ENCODE data around the gene XIST.

The XIST gene

GRCh38 chrX:73825569-73825968, 26.9 kb downstream of the XIST start (continued):
- TF ChIP-seq INSM2 (tag by site-specific recombination; IDR thresholded peaks at IDR 0.05) (no peak), KLF10 (tag by site-specific recombination; IDR thresholded peaks at IDR 0.05) (peak; percentile 14; the same call in 1 of the 2 replicates), SCRT1 (tag by site-specific recombination; IDR thresholded peaks at IDR 0.05; ENCODE audit: borderline replicate concordance) (no peak), ZNF214 (tag by site-specific recombination; IDR thresholded peaks at IDR 0.05; ENCODE audit: borderline replicate concordance) (no peak), ZNF544 (tag by site-specific recombination; IDR thresholded peaks at IDR 0.05) (no peak), ZNF837 (tag by site-specific recombination; IDR thresholded peaks at IDR 0.05) (no peak), PRDM6 (tag by site-specific recombination; IDR thresholded peaks at IDR 0.05) (peak; percentile 98), HOXC10 (CRISPR knock-in tag; IDR thresholded peaks at IDR 0.05) (no peak), ZNF362 (tag by site-specific recombination; IDR thresholded peaks at IDR 0.05) (no peak), PRDM10 (tag by site-specific recombination; IDR thresholded peaks at IDR 0.05) (peak; percentile 44; the same call in 1 of the 2 replicates), ZNF155 (tag by site-specific recombination; IDR thresholded peaks at IDR 0.05) (no peak), ZNF18 (tag by site-specific recombination; IDR thresholded peaks at IDR 0.05) (no peak), ZNF398 (tag by site-specific recombination; IDR thresholded peaks at IDR 0.05) (no peak), ZNF426 (tag by site-specific recombination; IDR thresholded peaks at IDR 0.05) (no peak)

GRCh38 chrX:73823473-73824004, 29.0 kb downstream of the XIST start:
- peak overlapping the region; percentile 72 for H3K27ac ChIP-seq (ENCODE audit: extremely low read depth, low read depth, low read length)
- H3K36me3 ChIP-seq (ENCODE audit: control insufficient read depth in 2 of 2, insufficient read depth in 1 of 2, low read length in 2 of 2): peaks cover 80 to 91% of the 10 kb centered on the region in 2 experiments
- no peaks in the 10 kb centered on the region for H3K9me3 ChIP-seq (ENCODE audit: control insufficient read depth, insufficient read depth, low read depth, low read length)
- H3K4me3 ChIP-seq (ENCODE audit: low read depth, low read length): no peak overlapping the region
- POLR2A ChIA-PET: interaction anchor here (1.3 kb wide), 1 partner anchor 9 kb away, joined by 8 read pairs; no protein-coding TSS in a partner anchor
- peaks cover 88% of the 10 kb centered on the region for H3K4me1 ChIP-seq (ENCODE audit: control insufficient read depth, insufficient read depth, low read length)
- CTCF ChIA-PET: no interaction called here
- TF ChIP-seq ZFP37 (tag by site-specific recombination; IDR thresholded peaks at IDR 0.05) (no peak), ZNF473 (tag by site-specific recombination; IDR thresholded peaks at IDR 0.05) (no peak), ZNF24 (tag by site-specific recombination; IDR thresholded peaks at IDR 0.05) (no peak), OSR2 (tag by site-specific recombination; IDR thresholded peaks at IDR 0.05) (0 out of 2 replicates have a peak, but pooled peaks have one; percentile 14), ZNF626 (tag by site-specific recombination; IDR thresholded peaks at IDR 0.05) (no peak), ZSCAN5A (tag by site-specific recombination; IDR thresholded peaks at IDR 0.05) (no peak), GLI4 (tag by site-specific recombination; IDR thresholded peaks at IDR 0.05) (no peak), ZNF692 (tag by site-specific recombination; IDR thresholded peaks at IDR 0.05) (no peak)
